Dendritic cell treated with granulocyte-macrophage colony-stimulating factor and Interleukin-4, amounts not matched to agents 40 ng/mL and 50 ng/mL, for 4 days (primary cell): ENCODE data around the gene ARAP1.

Source experiments
- H3K27ac Mint-ChIP-seq: one replicate; pipeline ENCODE4 v1.8.0; 2022; ENCODE audit warnings: mild to moderate bottlenecking, mixed read lengths
- H3K27me3 Mint-ChIP-seq: one replicate; pipeline ENCODE4 v1.8.0; 2022; ENCODE audit warnings: mild to moderate bottlenecking, mixed read lengths
- H3K36me3 Mint-ChIP-seq: one replicate; pipeline ENCODE4 v1.8.0; 2022; ENCODE audit warnings: low read depth, mixed read lengths
- H3K4me1 Mint-ChIP-seq: one replicate; pipeline ENCODE4 v1.8.0; 2022; ENCODE audit warnings: low read depth, mixed read lengths
- H3K4me3 Mint-ChIP-seq: one replicate; pipeline ENCODE4 v1.8.0; 2022; ENCODE audit warnings: mild to moderate bottlenecking, moderate library complexity, mixed read lengths
- H3K9me3 Mint-ChIP-seq: one replicate; pipeline ENCODE4 v1.8.0; 2022; ENCODE audit warnings: mixed read lengths
- intact Hi-C: fragments of 100-400 bp; cut with micrococcal nuclease; formaldehyde crosslinking; loops from one replicate; pipeline ENCODE4 v1.15.0; 2022

Gene ARAP1

GRCh38 chr11:72783144-72783905 lies 31.1 kb upstream of the ARAP1 start:
- H3K9me3 Mint-ChIP-seq, result no peaks in the 10 kb centered on the region
- intact Hi-C loops, result no loop called here
- H3K27ac Mint-ChIP-seq, result peak overlapping the region; percentile 45
- peaks cover 60% of the 10 kb centered on the region for H3K4me1 Mint-ChIP-seq
- H3K4me3 Mint-ChIP-seq, result no peak overlapping the region
- H3K27me3 Mint-ChIP-seq, result peaks cover 35% of the 10 kb centered on the region
- H3K36me3 Mint-ChIP-seq, result no peaks in the 10 kb centered on the region

GRCh38 chr11:72782081-72782920 lies 30.1 kb upstream of the ARAP1 start:
- peaks cover 54% of the 10 kb centered on the region for H3K4me1 Mint-ChIP-seq
- peak overlapping the region; percentile 47 for H3K4me3 Mint-ChIP-seq
- no peaks in the 10 kb centered on the region for H3K36me3 Mint-ChIP-seq
- H3K27me3 Mint-ChIP-seq, result peaks cover 38% of the 10 kb centered on the region
- H3K27ac Mint-ChIP-seq, result peak overlapping the region; percentile 61
- no peaks in the 10 kb centered on the region for H3K9me3 Mint-ChIP-seq
- intact Hi-C loops, result no loop called here

- Mint-ChIP-seq H3K4me3 (peak overlapping the region; percentile 72), H3K9me3 (no peaks in the 10 kb centered on the region), H3K4me1 (peaks cover 54% of the 10 kb centered on the region), H3K27me3 (peaks cover 38% of the 10 kb centered on the region), H3K27ac (peak overlapping the region; percentile 61), H3K36me3 (no peaks in the 10 kb centered on the region)
- intact Hi-C loops, result no loop called here
Measured at GRCh38 chr11:72781313-72782080, 29.3 kb upstream of the ARAP1 start.

- Mint-ChIP-seq H3K9me3 (no peaks in the 10 kb centered on the region), H3K4me1 (peaks cover 56% of the 10 kb centered on the region), H3K4me3 (peak overlapping the region; percentile 72), H3K27ac (peak overlapping the region; percentile 61), H3K36me3 (no peaks in the 10 kb centered on the region), H3K27me3 (peaks cover 38% of the 10 kb centered on the region)
- intact Hi-C loops, result no loop called here
Measured at GRCh38 chr11:72781063-72781312, 28.8 kb upstream of the ARAP1 start.

- Mint-ChIP-seq H3K27me3 (peaks cover 40% of the 10 kb centered on the region), H3K4me3 (peak overlapping the region; percentile 72), H3K27ac (peak overlapping the region; percentile 61), H3K36me3 (no peaks in the 10 kb centered on the region), H3K4me1 (peaks cover 54% of the 10 kb centered on the region), H3K9me3 (no peaks in the 10 kb centered on the region)
- intact Hi-C loops, result no loop called here
Measured at GRCh38 chr11:72780296-72781062, 28.3 kb upstream of the ARAP1 start.

GRCh38 chr11:72779495-72780128 lies 27.4 kb upstream of the ARAP1 start:
- Mint-ChIP-seq H3K27me3 (peaks cover 45% of the 10 kb centered on the region), H3K4me1 (peaks cover 52% of the 10 kb centered on the region), H3K36me3 (no peaks in the 10 kb centered on the region), H3K9me3 (no peaks in the 10 kb centered on the region), H3K27ac (no peak overlapping the region), H3K4me3 (no peak overlapping the region)
- intact Hi-C loops, result no loop called here

- no peaks in the 10 kb centered on the region for H3K9me3 Mint-ChIP-seq
- no peak overlapping the region for H3K27ac Mint-ChIP-seq
- H3K4me1 Mint-ChIP-seq, result peaks cover 52% of the 10 kb centered on the region
- intact Hi-C loops, result no loop called here
- peaks cover 45% of the 10 kb centered on the region for H3K27me3 Mint-ChIP-seq
- H3K4me3 Mint-ChIP-seq, result no peak overlapping the region
- H3K36me3 Mint-ChIP-seq, result no peaks in the 10 kb centered on the region
Measured at GRCh38 chr11:72778535-72779494, 26.6 kb upstream of the ARAP1 start.

- Mint-ChIP-seq H3K4me3 (no peak overlapping the region), H3K9me3 (no peaks in the 10 kb centered on the region), H3K27ac (no peak overlapping the region), H3K4me1 (peaks cover 48% of the 10 kb centered on the region), H3K27me3 (peaks cover 43% of the 10 kb centered on the region), H3K36me3 (no peaks in the 10 kb centered on the region)
- intact Hi-C loops, result no loop called here
Measured at GRCh38 chr11:72777755-72778278, 25.6 kb upstream of the ARAP1 start.

GRCh38 chr11:72776844-72777754 lies 24.9 kb upstream of the ARAP1 start:
- Mint-ChIP-seq H3K9me3 (no peaks in the 10 kb centered on the region), H3K27ac (peak overlapping the region; percentile 26), H3K36me3 (no peaks in the 10 kb centered on the region), H3K27me3 (peaks cover 41% of the 10 kb centered on the region), H3K4me3 (no peak overlapping the region), H3K4me1 (peaks cover 47% of the 10 kb centered on the region)
- intact Hi-C loops, result no loop called here

- Mint-ChIP-seq H3K36me3 (no peaks in the 10 kb centered on the region), H3K4me1 (peaks cover 48% of the 10 kb centered on the region)
Measured at GRCh38 chr11:72776117-72776843, 24.1 kb upstream of the ARAP1 start.

More at GRCh38 chr11:72776117-72776843, 24.1 kb upstream of the ARAP1 start:
- intact Hi-C loops, result no loop called here
- H3K4me3 Mint-ChIP-seq, result no peak overlapping the region
- peaks cover 41% of the 10 kb centered on the region for H3K27me3 Mint-ChIP-seq
- peak overlapping the region; percentile 26 for H3K27ac Mint-ChIP-seq
- no peaks in the 10 kb centered on the region for H3K9me3 Mint-ChIP-seq
